Astrocyte (in vitro differentiated cells and primary cell): ENCODE measurements around the gene ACKR1. TPM values are rescaled to one million over a fixed set of nuclear protein-coding genes. Genes with fewer than 3 reads are reported as not detected.

Source experiments
- DNase-seq: peaks from one replicate; pipeline ENCODE4 v3.0.0-alpha.2; 2010; ENCODE audit warnings: low read depth
- FAIRE-seq: peaks from 2 replicates; lab custom pipeline; 2011; peaks lifted over from hg19 to GRCh38; lab: Jason Lieb, UNC
- H2AFZ ChIP-seq: 2 replicates; pipeline ENCODE4 v1.6.0; 2012; ENCODE audit warnings: low read depth, low read length, inconsistent platforms
- H3K27ac ChIP-seq: 2 replicates; pipeline ENCODE4 v1.5.1; 2011; ENCODE audit warnings: low read depth, low read length, inconsistent platforms
- H3K27me3 ChIP-seq: 2 replicates; pipeline ENCODE4 v1.6.0; 2011; ENCODE audit warnings: low read length, inconsistent platforms; ENCODE audit not compliant: insufficient read depth
- H3K36me3 ChIP-seq: 2 replicates; pipeline ENCODE4 v1.5.1; 2011; ENCODE audit warnings: low read length, inconsistent platforms; ENCODE audit not compliant: insufficient read depth
- H3K4me1 ChIP-seq: 2 replicates; pipeline ENCODE4 v1.5.1; 2011; ENCODE audit warnings: low read length, inconsistent platforms; ENCODE audit not compliant: insufficient read depth
- H3K4me2 ChIP-seq: 2 replicates; pipeline ENCODE4 v1.6.0; 2012; ENCODE audit warnings: low read length, inconsistent platforms
- H3K4me3 ChIP-seq: 2 replicates; pipeline ENCODE4 v1.5.1; 2011; ENCODE audit warnings: low read depth, mild to moderate bottlenecking, low read length, inconsistent platforms; ENCODE audit not compliant: insufficient read depth
- H3K79me2 ChIP-seq: 2 replicates; pipeline ENCODE4 v1.6.0; 2012; ENCODE audit warnings: mild to moderate bottlenecking, low read length, inconsistent platforms; ENCODE audit not compliant: insufficient read depth
- H3K9ac ChIP-seq: 2 replicates; pipeline ENCODE4 v1.6.0; 2012; ENCODE audit warnings: mild to moderate bottlenecking, low read length, inconsistent platforms
- H3K9me3 ChIP-seq: 2 replicates; pipeline ENCODE4 v1.5.1; 2012; ENCODE audit warnings: low read depth, mild to moderate bottlenecking, low read length, inconsistent platforms; ENCODE audit not compliant: insufficient read depth
- H4K20me1 ChIP-seq: 2 replicates; pipeline ENCODE4 v1.6.0; 2012; ENCODE audit warnings: low read length, inconsistent platforms; ENCODE audit not compliant: insufficient read depth
- H3K27ac Mint-ChIP-seq: one replicate; pipeline ENCODE4 v1.8.0; 2021; ENCODE audit warnings: mild to moderate bottlenecking, mixed read lengths; ENCODE audit not compliant: unreplicated experiment
- H3K27me3 Mint-ChIP-seq: one replicate; pipeline ENCODE4 v1.8.0; 2021; ENCODE audit warnings: low read depth, mixed read lengths; ENCODE audit not compliant: unreplicated experiment
- H3K36me3 Mint-ChIP-seq: one replicate; pipeline ENCODE4 v1.8.0; 2021; ENCODE audit warnings: low read depth, mixed read lengths; ENCODE audit not compliant: unreplicated experiment
- H3K4me1 Mint-ChIP-seq: one replicate; pipeline ENCODE4 v1.8.0; 2021; ENCODE audit warnings: low read depth, mixed read lengths; ENCODE audit not compliant: unreplicated experiment
- H3K4me3 Mint-ChIP-seq: one replicate; pipeline ENCODE4 v1.8.0; 2021; ENCODE audit warnings: mild to moderate bottlenecking, moderate library complexity, mixed read lengths; ENCODE audit not compliant: unreplicated experiment
- H3K9me3 Mint-ChIP-seq: one replicate; pipeline ENCODE4 v1.8.0; 2021; ENCODE audit warnings: mild to moderate bottlenecking, mixed read lengths; ENCODE audit not compliant: unreplicated experiment
- CTCF ChIP-seq: IDR thresholded peaks from 2 replicates; pipeline ENCODE4 v1.5.1; 2011; ENCODE audit warnings: low read depth, mild to moderate bottlenecking, inconsistent platforms, low read length, moderate library complexity; ENCODE audit not compliant: insufficient read depth
- EZH2 ChIP-seq: IDR thresholded peaks from 2 replicates; pipeline ENCODE4 v1.6.1; 2012; ENCODE audit warnings: mild to moderate bottlenecking, low read length, inconsistent platforms; ENCODE audit not compliant: insufficient read depth
- total RNA-seq: library from RNA; stranded (reverse); gene quantifications from 2 replicates; pipeline ENCODE4 v1.2.1, GENCODE V29; 2021

Gene ACKR1
- total RNA-seq, 1 donor from 2014 or later: 1.00 TPM

DNA sequence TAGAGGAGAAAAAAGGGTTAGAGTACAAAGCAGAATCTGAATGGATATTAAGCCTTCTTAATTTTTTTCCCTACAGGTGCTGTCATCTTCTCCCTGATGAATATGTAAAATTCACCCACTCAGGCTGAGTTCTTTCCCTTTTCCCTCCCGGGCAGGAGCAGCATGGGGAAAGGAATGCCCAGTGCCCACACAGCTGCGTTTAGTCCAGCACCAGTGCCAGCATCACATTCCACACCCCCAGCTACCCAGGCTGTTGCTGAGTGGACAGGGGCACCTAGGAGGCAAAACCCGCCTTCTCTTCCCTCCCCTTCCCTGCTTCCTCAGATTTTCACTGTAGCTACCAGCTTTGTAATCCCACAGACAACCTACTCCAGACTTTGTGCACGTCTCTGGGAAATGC, 36.6 kb upstream of the ACKR1 start:
- DNase-seq: no peak
- H2AFZ ChIP-seq: no peak overlapping the region
- peaks cover 37% of the 10 kb centered on the region for H3K27me3 Mint-ChIP-seq

DNA sequence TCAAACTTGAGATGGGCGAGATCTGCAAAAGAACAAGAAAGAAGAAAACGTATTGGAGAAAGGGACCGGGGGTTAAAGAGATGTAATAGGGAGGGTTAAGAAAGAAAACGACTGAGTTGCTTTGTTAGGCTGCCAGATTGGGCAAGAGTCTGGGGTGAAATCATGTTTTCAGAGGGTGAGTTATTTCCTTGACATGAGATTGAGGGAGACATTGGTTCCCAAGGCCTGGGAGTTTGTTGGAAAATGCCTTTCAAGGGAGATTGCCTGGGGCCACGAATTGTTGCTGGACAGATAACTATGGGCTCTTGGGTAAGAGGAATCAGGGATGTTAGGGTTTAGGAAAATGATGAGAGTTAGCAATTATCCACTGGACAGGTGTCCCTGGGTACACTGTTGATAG, 34.0 kb upstream of the ACKR1 start:
- Mint-ChIP-seq H3K4me1 (peaks cover 6% of the 10 kb centered on the region), H3K9me3 (no peaks in the 10 kb centered on the region), H3K36me3 (no peaks in the 10 kb centered on the region), H3K27me3 (peaks cover 34% of the 10 kb centered on the region), H3K27ac (no peak overlapping the region), H3K4me3 (peak overlapping the region; percentile 82)
- DNase-seq (no peak), FAIRE-seq (no peak)
- no peak overlapping the region for H2AFZ ChIP-seq
- no peaks in the 10 kb centered on the region for H3K79me2 ChIP-seq
- no peaks in the 10 kb centered on the region for H3K9me3 ChIP-seq
- no peak for TF ChIP-seq EZH2
- TF ChIP-seq CTCF: no peak
- H3K27ac ChIP-seq: no peak overlapping the region
- no peak overlapping the region for H3K4me2 ChIP-seq
- H3K36me3 ChIP-seq: no peaks in the 10 kb centered on the region
- peaks cover 40% of the 10 kb centered on the region for H3K27me3 ChIP-seq
- H4K20me1 ChIP-seq: no peaks in the 10 kb centered on the region
- H3K4me1 ChIP-seq: no peaks in the 10 kb centered on the region
- no peak overlapping the region for H3K4me3 ChIP-seq
- no peak overlapping the region for H3K9ac ChIP-seq

More for the DNA sequence above, 36.6 kb upstream of the ACKR1 start:
- Histone ChIP-seq H3K27me3 (peaks cover 32% of the 10 kb centered on the region), H3K9ac (no peak overlapping the region), H3K4me1 (no peaks in the 10 kb centered on the region), H3K4me3 (no peak overlapping the region), H4K20me1 (no peaks in the 10 kb centered on the region), H3K79me2 (no peaks in the 10 kb centered on the region), H3K27ac (no peak overlapping the region), H3K4me2 (no peak overlapping the region), H3K36me3 (no peaks in the 10 kb centered on the region), H3K9me3 (no peaks in the 10 kb centered on the region)
- H3K4me1 Mint-ChIP-seq: no peaks in the 10 kb centered on the region
- H3K27ac Mint-ChIP-seq: no peak overlapping the region
- no peak for TF ChIP-seq CTCF
- no peak for TF ChIP-seq EZH2
- FAIRE-seq: no peak
- H3K4me3 Mint-ChIP-seq: no peak overlapping the region
- no peaks in the 10 kb centered on the region for H3K36me3 Mint-ChIP-seq
- no peaks in the 10 kb centered on the region for H3K9me3 Mint-ChIP-seq

DNA sequence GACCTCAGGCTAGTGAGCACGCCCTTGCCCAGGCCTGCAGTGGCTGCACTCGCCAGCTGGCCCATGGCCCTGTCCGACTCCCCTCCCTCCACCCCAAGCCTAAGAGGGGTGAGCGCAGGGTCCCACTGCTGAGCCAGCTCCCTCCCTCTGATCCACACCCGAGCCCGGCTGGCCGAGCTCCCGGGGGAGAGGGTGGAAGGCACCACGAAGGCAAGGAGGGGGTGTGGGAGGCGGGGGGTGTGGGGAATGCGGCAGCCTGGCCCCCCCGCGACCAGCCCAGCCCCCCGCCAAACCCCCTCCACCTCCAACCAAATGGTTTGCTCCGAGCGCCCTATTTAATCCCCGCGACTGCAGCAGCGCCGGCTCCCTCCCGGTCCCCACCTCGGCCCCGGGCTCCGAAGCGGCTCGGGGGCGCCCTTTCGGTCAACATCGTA, 33.4 kb upstream of the ACKR1 start, which contains the start of gene CADM3:
TSS of gene CADM3 (plus strand) at position 362 of the 434 bp plus-strand sequence. CDS start 151 bp downstream, outside the sequence.
- Histone ChIP-seq H3K4me3 (peak within 1 kb of the TSS; percentile 9), H3K9ac (no peak within 1 kb of the TSS), H3K9me3 (no peaks in the 10 kb centered on the region), H3K36me3 (no peaks in the 10 kb centered on the region), H3K27me3 (peaks cover 40% of the 10 kb centered on the region), H3K79me2 (no peaks in the 10 kb centered on the region), H3K4me2 (peak within 1 kb of the TSS; percentile 78), H2AFZ (peak within 1 kb of the TSS; percentile 45), H3K4me1 (no peaks in the 10 kb centered on the region), H4K20me1 (no peaks in the 10 kb centered on the region), H3K27ac (no peak within 1 kb of the TSS)
- H3K36me3 Mint-ChIP-seq: no peaks in the 10 kb centered on the region
- peak within 1 kb of the TSS; percentile 0 for H3K27ac Mint-ChIP-seq
- peaks cover 34% of the 10 kb centered on the region for H3K27me3 Mint-ChIP-seq
- H3K4me3 Mint-ChIP-seq: peak within 1 kb of the TSS; percentile 86
- FAIRE-seq (no peak), DNase-seq (no peak)
- TF ChIP-seq EZH2 (no peak), CTCF (no peak)
- H3K9me3 Mint-ChIP-seq: no peaks in the 10 kb centered on the region
- peaks cover 9% of the 10 kb centered on the region for H3K4me1 Mint-ChIP-seq
